Measurements from ENCODE around the gene SUGCT. TPM values are rescaled to one million over a fixed set of nuclear protein-coding genes. Genes with fewer than 3 reads are reported as not detected.

The SUGCT gene
- total and polyA plus RNA-seq, 2 of the 13 experiments (the other 11 are each of a cell fraction or from before 2014, with no cell fraction given) = 10.1 to 22.2 TPM

DNA sequence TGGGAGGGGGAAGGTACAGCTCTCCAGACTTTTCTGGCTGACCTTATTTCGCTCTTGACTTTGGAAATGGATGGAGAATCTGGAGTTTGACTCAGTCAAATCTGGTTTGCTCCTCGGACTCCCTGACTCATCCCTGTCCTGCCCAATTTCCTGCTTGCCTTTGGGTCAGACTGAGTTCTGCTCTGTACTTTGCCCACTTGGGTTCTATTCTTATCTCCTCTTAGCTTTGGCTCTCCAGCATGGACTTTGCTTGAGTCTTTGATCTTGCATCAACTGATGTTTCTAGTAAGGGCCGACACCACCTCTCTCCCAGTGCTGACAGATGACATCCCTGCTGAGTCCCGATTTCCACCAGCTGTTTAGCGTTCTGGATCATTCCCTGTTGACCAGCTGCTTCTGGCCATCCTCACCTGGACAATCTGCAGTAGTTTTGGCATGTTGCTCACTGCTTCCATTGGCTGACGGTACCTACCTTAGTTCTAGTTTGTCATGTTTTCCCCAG is 335.3 kb downstream of the SUGCT start (continued):
- TF ChIP-seq, protein P1, sequence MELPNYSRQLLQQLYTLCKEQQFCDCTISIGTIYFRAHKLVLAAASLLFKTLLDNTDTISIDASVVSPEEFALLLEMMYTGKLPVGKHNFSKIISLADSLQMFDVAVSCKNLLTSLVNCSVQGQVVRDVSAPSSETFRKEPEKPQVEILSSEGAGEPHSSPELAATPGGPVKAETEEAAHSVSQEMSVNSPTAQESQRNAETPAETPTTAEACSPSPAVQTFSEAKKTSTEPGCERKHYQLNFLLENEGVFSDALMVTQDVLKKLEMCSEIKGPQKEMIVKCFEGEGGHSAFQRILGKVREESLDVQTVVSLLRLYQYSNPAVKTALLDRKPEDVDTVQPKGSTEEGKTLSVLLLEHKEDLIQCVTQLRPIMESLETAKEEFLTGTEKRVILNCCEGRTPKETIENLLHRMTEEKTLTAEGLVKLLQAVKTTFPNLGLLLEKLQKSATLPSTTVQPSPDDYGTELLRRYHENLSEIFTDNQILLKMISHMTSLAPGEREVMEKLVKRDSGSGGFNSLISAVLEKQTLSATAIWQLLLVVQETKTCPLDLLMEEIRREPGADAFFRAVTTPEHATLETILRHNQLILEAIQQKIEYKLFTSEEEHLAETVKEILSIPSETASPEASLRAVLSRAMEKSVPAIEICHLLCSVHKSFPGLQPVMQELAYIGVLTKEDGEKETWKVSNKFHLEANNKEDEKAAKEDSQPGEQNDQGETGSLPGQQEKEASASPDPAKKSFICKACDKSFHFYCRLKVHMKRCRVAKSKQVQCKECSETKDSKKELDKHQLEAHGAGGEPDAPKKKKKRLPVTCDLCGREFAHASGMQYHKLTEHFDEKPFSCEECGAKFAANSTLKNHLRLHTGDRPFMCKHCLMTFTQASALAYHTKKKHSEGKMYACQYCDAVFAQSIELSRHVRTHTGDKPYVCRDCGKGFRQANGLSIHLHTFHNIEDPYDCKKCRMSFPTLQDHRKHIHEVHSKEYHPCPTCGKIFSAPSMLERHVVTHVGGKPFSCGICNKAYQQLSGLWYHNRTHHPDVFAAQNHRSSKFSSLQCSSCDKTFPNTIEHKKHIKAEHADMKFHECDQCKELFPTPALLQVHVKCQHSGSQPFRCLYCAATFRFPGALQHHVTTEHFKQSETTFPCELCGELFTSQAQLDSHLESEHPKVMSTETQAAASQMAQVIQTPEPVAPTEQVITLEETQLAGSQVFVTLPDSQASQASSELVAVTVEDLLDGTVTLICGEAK (IDR thresholded peaks at IDR 0.05) = no peak
- TF ChIP-seq, protein P1 (CRISPR knock-in tag; IDR thresholded peaks at IDR 0.05) = no peak
- TF ChIP-seq DNMT1 (CRISPR knock-in tag; IDR thresholded peaks at IDR 0.05) (no peak), ATF5 (CRISPR knock-in tag; IDR thresholded peaks at IDR 0.05; ENCODE audit: low read depth) (no peak), SMAD3 (CRISPR knock-in tag; IDR thresholded peaks at IDR 0.05) (no peak), ADNP (CRISPR knock-in tag; IDR thresholded peaks at IDR 0.05) (no peak), BCL6 (CRISPR knock-in tag; IDR thresholded peaks at IDR 0.05) (peak; percentile 83), ESRRA (CRISPR knock-in tag; IDR thresholded peaks at IDR 0.05; ENCODE audit: low read depth) (peak; percentile 60; the same call in 1 of the 2 replicates), CBFB (CRISPR knock-in tag; IDR thresholded peaks at IDR 0.05) (no peak), ZNF331 (CRISPR knock-in tag; IDR thresholded peaks at IDR 0.05) (peak; percentile 84), DPF2 (CRISPR knock-in tag; IDR thresholded peaks at IDR 0.05; ENCODE audit: borderline replicate concordance, low read depth) (peak; percentile 66), MLX (CRISPR knock-in tag; IDR thresholded peaks at IDR 0.05) (no peak), JUNB (CRISPR knock-in tag; IDR thresholded peaks at IDR 0.05; ENCODE audit: borderline replicate concordance) (no peak; the same call in 1 of the 2 replicates), SNRNP70 (IDR thresholded peaks at IDR 0.05; ENCODE audit: low read depth, low read length) (no peak), ZNF652 (CRISPR knock-in tag; IDR thresholded peaks at IDR 0.05; ENCODE audit: borderline replicate concordance, low read depth) (no peak), SKI (IDR thresholded peaks at IDR 0.05; ENCODE audit: partially characterized antibody) (no peak), NKX3-1 (CRISPR knock-in tag; IDR thresholded peaks at IDR 0.05) (no peak), KDM3A (CRISPR knock-in tag; IDR thresholded peaks at IDR 0.05; ENCODE audit: low read depth) (no peak), SNAI1 (CRISPR knock-in tag; IDR thresholded peaks at IDR 0.05; ENCODE audit: borderline replicate concordance) (no peak), THAP11 (CRISPR knock-in tag; IDR thresholded peaks at IDR 0.05) (0 out of 2 replicates have a peak, but pooled peaks have one; percentile 30), ZNF17 (CRISPR knock-in tag; IDR thresholded peaks at IDR 0.05) (no peak)
- TF ChIP-seq, protein P2, sequence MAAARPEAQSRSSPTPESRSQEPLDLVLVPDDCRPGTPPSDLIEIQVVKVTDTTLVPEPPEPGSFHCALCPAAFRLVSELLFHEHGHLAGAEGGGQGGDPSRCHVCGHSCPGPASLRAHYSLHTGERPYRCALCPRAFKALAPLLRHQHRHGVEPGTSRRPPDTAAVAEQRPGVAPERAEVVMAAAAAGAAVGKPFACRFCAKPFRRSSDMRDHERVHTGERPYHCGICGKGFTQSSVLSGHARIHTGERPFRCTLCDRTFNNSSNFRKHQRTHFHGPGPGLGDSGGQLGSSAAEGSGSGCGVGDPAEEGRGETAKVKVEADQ (CRISPR knock-in tag; IDR thresholded peaks at IDR 0.05; ENCODE audit: borderline replicate concordance) = peak; percentile 89
